ENCODE measurements around the gene RAB35.

- TF ChIP-seq CTCF (IDR thresholded peaks at IDR 0.05; ENCODE audit: poor library complexity, severe bottlenecking) (no peak), RAD21 (conservative IDR thresholded peaks at IDR 0.05) (no peak), POLR2AphosphoS5 (IDR thresholded peaks at IDR 0.05) (no peak), EP300 (conservative IDR thresholded peaks at IDR 0.05; ENCODE audit: poor library complexity, severe bottlenecking) (no peak), EZH2 (IDR thresholded peaks at IDR 0.05; ENCODE audit: borderline replicate concordance, insufficient read depth, low read length, poor library complexity, severe bottlenecking) (no peak), MXI1 (conservative IDR thresholded peaks at IDR 0.05; ENCODE audit: poor library complexity, severe bottlenecking) (no peak)
These were observed 25.0 kb downstream of the RAB35 start for GRCh38 chr12:120091371-120092090.

Data from neural cell (in vitro differentiated cells).